Measurements from ENCODE around the gene PRPF31.

DNA sequence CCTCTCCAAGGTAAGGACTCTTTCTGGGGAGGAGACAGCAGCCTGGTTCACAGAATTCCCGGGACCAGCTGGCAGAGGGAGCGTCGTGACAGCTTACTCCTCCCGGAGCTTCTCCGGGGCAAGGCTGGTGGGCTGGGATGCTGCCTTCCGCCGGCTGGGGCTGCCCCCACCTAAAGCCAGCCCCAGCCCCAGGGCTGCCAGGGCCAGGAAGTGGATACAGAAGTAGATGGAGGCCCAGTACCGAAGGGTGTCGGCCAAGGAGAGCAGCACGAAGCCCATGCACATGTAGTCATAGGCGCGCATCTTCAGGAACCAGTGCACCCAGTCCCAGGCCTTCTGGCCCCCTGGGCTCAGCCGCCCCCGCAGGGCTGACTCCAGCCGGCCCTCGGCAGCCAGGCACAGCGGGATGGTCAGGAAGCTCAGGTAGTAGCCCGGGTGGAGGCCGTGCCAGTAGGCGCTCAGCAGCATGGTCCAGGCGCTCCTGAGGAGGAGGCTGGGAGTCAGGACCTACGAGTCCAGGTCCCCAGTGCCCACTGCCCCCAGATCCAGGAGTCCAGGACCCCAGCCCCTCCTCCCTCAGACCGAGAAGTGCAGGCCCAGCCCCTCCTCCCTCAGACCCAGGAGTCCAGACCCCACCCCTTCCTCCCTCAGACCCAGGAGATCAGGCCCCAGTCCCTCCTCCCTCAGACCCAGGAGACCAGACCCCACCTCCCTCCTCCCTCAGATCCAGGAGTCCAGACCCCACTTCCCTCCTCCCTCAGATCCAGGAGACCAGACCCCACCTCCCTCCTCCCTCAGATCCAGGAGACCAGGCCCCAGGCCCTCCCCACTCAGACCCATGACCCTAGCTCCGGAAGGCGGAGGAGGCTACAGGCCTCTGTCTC is 58.6 kb downstream of the PRPF31 start:
- no peak for TF ChIP-seq REST (IDR thresholded peaks at IDR 0.05; ENCODE audit: borderline replicate concordance)
- TF ChIP-seq CTCF (IDR thresholded peaks at IDR 0.05; ENCODE audit: poor library complexity, severe bottlenecking), result no peak
- TF ChIP-seq RAD21 (conservative IDR thresholded peaks at IDR 0.05), result no peak
- no peak for TF ChIP-seq EP300 (conservative IDR thresholded peaks at IDR 0.05; ENCODE audit: poor library complexity, severe bottlenecking)
- no peak for TF ChIP-seq EZH2 (IDR thresholded peaks at IDR 0.05; ENCODE audit: borderline replicate concordance, insufficient read depth, low read length, poor library complexity, severe bottlenecking)
- TF ChIP-seq MXI1 (conservative IDR thresholded peaks at IDR 0.05; ENCODE audit: poor library complexity, severe bottlenecking), result no peak
- TF ChIP-seq POLR2AphosphoS5 (IDR thresholded peaks at IDR 0.05), result no peak

All from neural cell (in vitro differentiated cells).